ENCODE results near the gene CBX6. TPM values are rescaled to one million over a fixed set of nuclear protein-coding genes. Genes with fewer than 3 reads are reported as not detected.
"Not testable (repeated sequence)": the region's sequence is repeated elsewhere in the genome, so short reads cannot be mapped to it uniquely, and the experiment has no call there.

The CBX6 gene
- total and polyA plus RNA-seq, 10 of the 15 experiments (the other 5 are each of a cell fraction or from before 2014, with no cell fraction given), result 3.6 to 142 (median 37.4) TPM

GRCh38 chr22:38859581-38860282 lies 12.3 kb downstream of the CBX6 start:
- H3K4me1 ChIP-seq (ENCODE audit: control insufficient read depth, insufficient read depth, low read length), result no peaks in the 10 kb centered on the region
- ChIA-PET SMC1A (ENCODE audit: uncharacterized antibody, unreplicated experiment) (no interaction called here), CTCF (no interaction called here), POLR2A (interaction anchor here (0.5 kb wide), 1 partner anchor 116 kb away, joined by 3 read pairs; no protein-coding TSS in a partner anchor), RAD21 (ENCODE audit: unreplicated experiment) (no interaction called here)
- FAIRE-seq (no peak), DNase-seq (ENCODE audit: low read depth, low spot score) (no peak), ATAC-seq (no peak; the same call in 2 of the 3 replicates)
- H3K9ac ChIP-seq (ENCODE audit: control insufficient read depth, insufficient read depth, low read length), result no peak overlapping the region
- H3K79me2 ChIP-seq (ENCODE audit: control insufficient read depth, insufficient read depth, low read length), result no peaks in the 10 kb centered on the region
- no peak overlapping the region for H3K27ac ChIP-seq (ENCODE audit: control insufficient read depth, insufficient read depth)
- intact Hi-C loops (cut with micrococcal nuclease; ENCODE audit: unreplicated experiment), result loop anchor here (5.0 kb wide), 1 partner anchor 92 kb away; no protein-coding TSS in a partner anchor
- H3K36me3 ChIP-seq (ENCODE audit: control insufficient read depth in 2 of 2, insufficient read depth in 2 of 2, low read length in 1 of 2), result no peaks in the 10 kb centered on the region
- no peaks in the 10 kb centered on the region for H4K20me1 ChIP-seq (ENCODE audit: control insufficient read depth, insufficient read depth)
- H3K4me3 ChIP-seq, result no peak overlapping the region
- TF ChIP-seq POLR2A (IDR thresholded peaks at IDR 0.05; ENCODE audit: low read depth, low read length) (peak; percentile 61; the same call in 1 of the 2 replicates), NR2C2 (IDR thresholded peaks at IDR 0.05; ENCODE audit: borderline replicate concordance, control insufficient read depth, insufficient read length, low read depth) (no peak), POLR2AphosphoS2 (IDR thresholded peaks at IDR 0.05; ENCODE audit: low read depth, low read length) (peak; percentile 41; the same call in 1 of the 2 replicates)
- H3K4me2 ChIP-seq (ENCODE audit: control insufficient read depth, insufficient read depth), result no peak overlapping the region
- BruUV-seq (replicated peaks), result no TSS peak
- no peaks in the 10 kb centered on the region for H3K27me3 ChIP-seq (replicated peaks in 1 of 2; ENCODE audit: control insufficient read depth in 2 of 2, insufficient read depth in 2 of 2, low read length in 1 of 2)
- H3K9me3 ChIP-seq (replicated peaks; ENCODE audit: control insufficient read depth, insufficient read depth, low read length), result no peaks in the 10 kb centered on the region
- in situ Hi-C loops (cut with MboI), result no loop called here
- WGBS (ENCODE audit: insufficient coverage, insufficient replicate concordance, low lambda C conversion rate, missing lambda C conversion rate), result 60% methylated on average over 14 of the region's 14 CpGs
- no peak overlapping the region for H2AFZ ChIP-seq (ENCODE audit: control insufficient read depth, low read depth, low read length)

DNA sequence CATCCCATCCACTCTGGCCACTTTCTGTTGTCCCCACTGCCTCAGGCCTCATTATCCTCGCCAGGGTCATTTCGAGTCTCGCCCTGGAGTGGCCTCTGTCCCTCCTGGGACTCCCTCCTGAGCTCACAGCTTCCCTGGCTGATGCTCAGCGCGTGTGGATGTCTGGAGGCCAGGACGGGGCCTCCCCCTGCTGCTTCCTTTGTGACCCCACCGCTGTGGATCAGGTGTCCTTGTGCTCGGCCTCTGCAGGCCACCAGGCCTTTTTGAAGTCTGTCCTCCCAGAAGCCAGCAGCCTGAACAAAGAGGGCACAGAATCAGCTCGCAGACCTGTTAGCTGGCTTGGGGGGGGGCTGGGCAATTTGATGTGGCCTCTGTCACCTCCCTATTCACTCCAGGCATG lies 13.5 kb downstream of the CBX6 start:
- ChIA-PET CTCF (interaction anchor here (1.3 kb wide), 2 partner anchors 12 to 145 kb away, joined by 3 to 5 read pairs; no protein-coding TSS in a partner anchor), SMC1A (ENCODE audit: uncharacterized antibody, unreplicated experiment) (no interaction called here), POLR2A (interaction anchor here (0.6 kb wide), 1 partner anchor 85 kb away, joined by 4 read pairs; no protein-coding TSS in a partner anchor), RAD21 (ENCODE audit: unreplicated experiment) (no interaction called here)
- TF ChIP-seq, protein P1, sequence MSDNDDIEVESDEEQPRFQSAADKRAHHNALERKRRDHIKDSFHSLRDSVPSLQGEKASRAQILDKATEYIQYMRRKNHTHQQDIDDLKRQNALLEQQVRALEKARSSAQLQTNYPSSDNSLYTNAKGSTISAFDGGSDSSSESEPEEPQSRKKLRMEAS (IDR thresholded peaks at IDR 0.05; ENCODE audit: low read depth, low read length), result no peak
- TF ChIP-seq DPF2 (IDR thresholded peaks at IDR 0.05) (no peak), ZNF622 (IDR thresholded peaks at IDR 0.05) (no peak), YY1 (IDR thresholded peaks at IDR 0.05; ENCODE audit: low read depth, low read length) (no peak), RFX5 (IDR thresholded peaks at IDR 0.05; ENCODE audit: low read depth, low read length) (no peak)
- DNase-seq (ENCODE audit: low read depth, low spot score) (no peak), FAIRE-seq (no peak), ATAC-seq (no peak)
- Histone ChIP-seq H4K20me1 (ENCODE audit: control insufficient read depth, insufficient read depth) (no peaks in the 10 kb centered on the region), H3K4me3 (no peak overlapping the region), H3K4me1 (ENCODE audit: control insufficient read depth, insufficient read depth, low read length) (no peaks in the 10 kb centered on the region), H2AFZ (ENCODE audit: control insufficient read depth, low read depth, low read length) (no peak overlapping the region), H3K79me2 (ENCODE audit: control insufficient read depth, insufficient read depth, low read length) (no peaks in the 10 kb centered on the region), H3K9ac (ENCODE audit: control insufficient read depth, insufficient read depth, low read length) (no peak overlapping the region), H3K4me2 (ENCODE audit: control insufficient read depth, insufficient read depth) (no peak overlapping the region), H3K27me3 (replicated peaks in 1 of 2; ENCODE audit: control insufficient read depth in 2 of 2, insufficient read depth in 2 of 2, low read length in 1 of 2) (no peaks in the 10 kb centered on the region), H3K36me3 (ENCODE audit: control insufficient read depth in 2 of 2, insufficient read depth in 2 of 2, low read length in 1 of 2) (no peaks in the 10 kb centered on the region), H3K27ac (ENCODE audit: control insufficient read depth, insufficient read depth) (no peak overlapping the region), H3K9me3 (replicated peaks; ENCODE audit: control insufficient read depth, insufficient read depth, low read length) (no peaks in the 10 kb centered on the region)
- intact Hi-C loops (cut with micrococcal nuclease; ENCODE audit: unreplicated experiment) (loop anchor here (5.0 kb wide), 1 partner anchor 91 kb away; no protein-coding TSS in a partner anchor), in situ Hi-C loops (cut with MboI) (no loop called here)
- WGBS (ENCODE audit: insufficient coverage, insufficient replicate concordance, low lambda C conversion rate, missing lambda C conversion rate), result 41% methylated on average over 9 of the region's 9 CpGs
- no TSS peak for BruUV-seq (replicated peaks)

- 64% methylated on average over 7 of the region's 7 CpGs for WGBS (ENCODE audit: insufficient coverage, insufficient replicate concordance, low lambda C conversion rate, missing lambda C conversion rate)
- DNase-seq (ENCODE audit: low read depth, low spot score); H4K20me1 ChIP-seq (ENCODE audit: control insufficient read depth, insufficient read depth); in situ Hi-C loops (cut with MboI); H3K4me2 ChIP-seq (ENCODE audit: control insufficient read depth, insufficient read depth); BruUV-seq (replicated peaks); FAIRE-seq; H3K36me3 ChIP-seq (ENCODE audit: control insufficient read depth in 2 of 2, insufficient read depth in 2 of 2, low read length in 1 of 2); ATAC-seq; H3K27ac ChIP-seq (ENCODE audit: control insufficient read depth, insufficient read depth); H3K4me1 ChIP-seq (ENCODE audit: control insufficient read depth, insufficient read depth, low read length); H3K4me3 ChIP-seq; H2AFZ ChIP-seq (ENCODE audit: control insufficient read depth, low read depth, low read length); intact Hi-C loops (cut with micrococcal nuclease; ENCODE audit: unreplicated experiment); H3K9me3 ChIP-seq (replicated peaks; ENCODE audit: control insufficient read depth, insufficient read depth, low read length); RAD21 ChIA-PET (ENCODE audit: unreplicated experiment); H3K27me3 ChIP-seq (replicated peaks in 1 of 2; ENCODE audit: control insufficient read depth in 2 of 2, insufficient read depth in 2 of 2, low read length in 1 of 2); H3K9ac ChIP-seq (ENCODE audit: control insufficient read depth, insufficient read depth, low read length); H3K79me2 ChIP-seq (ENCODE audit: control insufficient read depth, insufficient read depth, low read length): not testable (repeated sequence)
- ChIA-PET SMC1A (ENCODE audit: uncharacterized antibody, unreplicated experiment) (interaction anchor here (1.2 kb wide), 1 partner anchor 49 kb away, joined by 4 read pairs; no protein-coding TSS in a partner anchor), CTCF (interaction anchor here (1.2 kb wide), 1 partner anchor 86 kb away, joined by 3 read pairs; no protein-coding TSS in a partner anchor), POLR2A (interaction anchor here (0.7 kb wide), 1 partner anchor 8 kb away, joined by 3 read pairs; no protein-coding TSS in a partner anchor)
Measured at GRCh38 chr22:38854476-38854875, 17.5 kb downstream of the CBX6 start.
